K562 (cell line): Measurements from ENCODE around the gene CTPS1. TPM values are rescaled to one million over a fixed set of nuclear protein-coding genes. Genes with fewer than 3 reads are reported as not detected.
A peak's percentile ranks its signal among the peaks of the same experiment; 100 is the strongest.

ENCODE experiments used
- ARID1B ChIP-seq: fragments of 450-650 bp; IDR thresholded peaks from 2 replicates; pipeline ENCODE4 v1.6.1; 2016; ENCODE audit warnings: antibody characterized with exemption, mild to moderate bottlenecking, inconsistent platforms
- CBFB ChIP-seq: sonication (generic); formaldehyde crosslinking; IDR thresholded peaks from 2 replicates; pipeline ENCODE4 v1.4.0; 2020; ENCODE audit warnings: mild to moderate bottlenecking, missing genetic modification reagents
- DEAF1 ChIP-seq: fragments of 450-650 bp; formaldehyde crosslinking; IDR thresholded peaks from 2 replicates; pipeline ENCODE4 v1.4.0; 2020; ENCODE audit warnings: mild to moderate bottlenecking, moderate library complexity
- FOXJ3 ChIP-seq: sonication (generic); formaldehyde crosslinking; IDR thresholded peaks from 2 replicates; pipeline ENCODE4 v1.4.0; 2020; ENCODE audit warnings: mild to moderate bottlenecking, missing genetic modification reagents
- FOXK1 ChIP-seq: sonication (generic); formaldehyde crosslinking; IDR thresholded peaks from 2 replicates; pipeline ENCODE4 v1.8.0; 2022; ENCODE audit warnings: missing genetic modification reagents, mild to moderate bottlenecking, borderline replicate concordance
- GATAD2A ChIP-seq: fragments of 450-650 bp; IDR thresholded peaks from 2 replicates; pipeline ENCODE4 v1.6.1; 2017
- HCFC1 ChIP-seq: IDR thresholded peaks from 2 replicates; pipeline ENCODE4 v1.6.1; 2012; ENCODE audit warnings: low read depth, low read length, improper control_type of control experiment
- MYC ChIP-seq, 2 experiments: fragments of 250-450 bp in 1 of 2; sonication (Bioruptor Pico) in 1 of 2; IDR thresholded peaks; 2 replicates each; pipeline versions ENCODE4 v1.5.1 to v1.6.1; 2012 to 2021; ENCODE audit warnings: low read depth in 2 of 2, borderline replicate concordance in 1 of 2, improper control_type of control experiment in 1 of 2, low read length in 1 of 2, mild to moderate bottlenecking in 1 of 2, moderate library complexity in 1 of 2
- RBM39 ChIP-seq: fragments of 200-400 bp; formaldehyde crosslinking; optimal IDR thresholded peaks from 2 replicates; pipeline ENCODE3; 2018; ENCODE audit warnings: low read depth, low read length
- RCOR1 ChIP-seq, 2 experiments: IDR thresholded peaks; 2 replicates each; pipeline ENCODE4 v1.6.1; 2012; ENCODE audit warnings: low read depth in 2 of 2, low read length in 2 of 2, borderline replicate concordance in 1 of 2, improper control_type of control experiment in 1 of 2
- STAG1 ChIP-seq: sonication (generic); formaldehyde crosslinking; IDR thresholded peaks from 2 replicates; pipeline ENCODE4 v1.5.0; 2020; ENCODE audit warnings: missing genetic modification reagents, borderline replicate concordance
- TBL1XR1 ChIP-seq, 2 experiments: IDR thresholded peaks; 2 replicates each; pipeline ENCODE4 v1.6.1; 2012; ENCODE audit warnings: improper control_type of control experiment in 2 of 2, low read length in 2 of 2, mild to moderate bottlenecking in 1 of 2
- ZEB2 ChIP-seq: fragments of 450-650 bp; IDR thresholded peaks from 2 replicates; pipeline ENCODE4 v1.6.1; 2016
- ZFP36 ChIP-seq: fragments of 150-350 bp; IDR thresholded peaks from 2 replicates; pipeline ENCODE4 v1.6.1; 2018; ENCODE audit warnings: low read length, low read depth; ENCODE audit not compliant: partially characterized antibody
- ZNF184 ChIP-seq: sonication (generic); formaldehyde crosslinking; IDR thresholded peaks from 2 replicates; pipeline ENCODE4 v1.5.0; 2020; ENCODE audit warnings: missing genetic modification reagents
- ZSCAN32 ChIP-seq: fragments of 450-650 bp; formaldehyde crosslinking; IDR thresholded peaks from 2 replicates; pipeline ENCODE4 v1.4.0; 2020; ENCODE audit warnings: mild to moderate bottlenecking, moderate library complexity
- polyA plus RNA-seq, 8 experiments: library from polyadenylated mRNA; depleted of rRNA in 4 of 8; stranded (reverse) in 5 of 8; unstranded in 3 of 8; fragments of >200 nt; fragmentation: Nextera tagmentation in 2 of 8; fragmentation: Illumina TruSeq in 1 of 8; extraction: Ambion mirVana in 2 of 8; extraction: Trizol in 1 of 8; gene quantifications; 2 replicates each; pipeline versions ENCODE4 v1.2.1 to v1.2.3, GENCODE V29; 2011 to 2014; ENCODE audit warnings: inconsistent platforms in 1 of 8, missing spikeins in 1 of 8
- total RNA-seq, 7 experiments: library from RNA; depleted of rRNA in 6 of 7; stranded (reverse); fragments of >200 nt in 6 of 7; fragmentation: Illumina TruSeq in 2 of 7; extraction: Trizol in 2 of 7; gene quantifications; 2 replicates each; pipeline versions ENCODE4 v1.2.1 to v1.2.3, GENCODE V29; 2011 to 2021; ENCODE audit warnings: low replicate concordance in 1 of 7
- TF ChIP-seq, protein P1 (sequence below), 2 experiments: fragments of 450-650 bp in 1 of 2; sonication (generic) in 1 of 2; formaldehyde crosslinking in 1 of 2; IDR thresholded peaks; 2 replicates each; pipeline versions ENCODE4 v1.7.1 to v1.9.0; 2016 to 2022; ENCODE audit warnings: inconsistent platforms in 1 of 2, mild to moderate bottlenecking in 1 of 2, missing genetic modification reagents in 1 of 2

Gene CTPS1
- total and polyA plus RNA-seq, 9 of the 15 experiments (the other 6 are each of a cell fraction or from before 2014, with no cell fraction given), result 44.4 to 164 (median 87.7) TPM

GRCh38 chr1:40951943-40952743, 27.4 kb upstream of the CTPS1 start (continued):
- 0 out of 2 replicates have a peak, but pooled peaks have one; percentile 7 for TF ChIP-seq ARID1B
- 0 out of 2 replicates have a peak, but pooled peaks have one; percentile 61 for TF ChIP-seq ZEB2
- TF ChIP-seq TBL1XR1 (IDR thresholded peaks at IDR 0.05; ENCODE audit: low read length in 2 of 2), result no peak
- TF ChIP-seq, protein P1, sequence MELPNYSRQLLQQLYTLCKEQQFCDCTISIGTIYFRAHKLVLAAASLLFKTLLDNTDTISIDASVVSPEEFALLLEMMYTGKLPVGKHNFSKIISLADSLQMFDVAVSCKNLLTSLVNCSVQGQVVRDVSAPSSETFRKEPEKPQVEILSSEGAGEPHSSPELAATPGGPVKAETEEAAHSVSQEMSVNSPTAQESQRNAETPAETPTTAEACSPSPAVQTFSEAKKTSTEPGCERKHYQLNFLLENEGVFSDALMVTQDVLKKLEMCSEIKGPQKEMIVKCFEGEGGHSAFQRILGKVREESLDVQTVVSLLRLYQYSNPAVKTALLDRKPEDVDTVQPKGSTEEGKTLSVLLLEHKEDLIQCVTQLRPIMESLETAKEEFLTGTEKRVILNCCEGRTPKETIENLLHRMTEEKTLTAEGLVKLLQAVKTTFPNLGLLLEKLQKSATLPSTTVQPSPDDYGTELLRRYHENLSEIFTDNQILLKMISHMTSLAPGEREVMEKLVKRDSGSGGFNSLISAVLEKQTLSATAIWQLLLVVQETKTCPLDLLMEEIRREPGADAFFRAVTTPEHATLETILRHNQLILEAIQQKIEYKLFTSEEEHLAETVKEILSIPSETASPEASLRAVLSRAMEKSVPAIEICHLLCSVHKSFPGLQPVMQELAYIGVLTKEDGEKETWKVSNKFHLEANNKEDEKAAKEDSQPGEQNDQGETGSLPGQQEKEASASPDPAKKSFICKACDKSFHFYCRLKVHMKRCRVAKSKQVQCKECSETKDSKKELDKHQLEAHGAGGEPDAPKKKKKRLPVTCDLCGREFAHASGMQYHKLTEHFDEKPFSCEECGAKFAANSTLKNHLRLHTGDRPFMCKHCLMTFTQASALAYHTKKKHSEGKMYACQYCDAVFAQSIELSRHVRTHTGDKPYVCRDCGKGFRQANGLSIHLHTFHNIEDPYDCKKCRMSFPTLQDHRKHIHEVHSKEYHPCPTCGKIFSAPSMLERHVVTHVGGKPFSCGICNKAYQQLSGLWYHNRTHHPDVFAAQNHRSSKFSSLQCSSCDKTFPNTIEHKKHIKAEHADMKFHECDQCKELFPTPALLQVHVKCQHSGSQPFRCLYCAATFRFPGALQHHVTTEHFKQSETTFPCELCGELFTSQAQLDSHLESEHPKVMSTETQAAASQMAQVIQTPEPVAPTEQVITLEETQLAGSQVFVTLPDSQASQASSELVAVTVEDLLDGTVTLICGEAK (IDR thresholded peaks at IDR 0.05), result no peak
- TF ChIP-seq, protein P1 (CRISPR knock-in tag; IDR thresholded peaks at IDR 0.05), result no peak
- peak; percentile 94 for TF ChIP-seq STAG1 (CRISPR knock-in tag)
- no peak for TF ChIP-seq FOXJ3 (CRISPR knock-in tag)
- no peak for TF ChIP-seq GATAD2A
- no peak for TF ChIP-seq HCFC1
- TF ChIP-seq MYC (IDR thresholded peaks at IDR 0.05; ENCODE audit: low read depth, low read length), result peak; percentile 42; the same call in 1 of the 2 replicates
- no peak for TF ChIP-seq MYC (CRISPR knock-in tag; IDR thresholded peaks at IDR 0.05; ENCODE audit: borderline replicate concordance, low read depth)
- peak; percentile 97 for TF ChIP-seq DEAF1 (CRISPR knock-in tag)
- peak in 1 of 2 experiments; percentile 60; a peak in 1 of 4 replicates for TF ChIP-seq RCOR1 (IDR thresholded peaks at IDR 0.05; ENCODE audit: borderline replicate concordance in 1 of 2, low read depth in 2 of 2, low read length in 2 of 2)
- TF ChIP-seq ZNF184, result no peak
- peak; percentile 97 for TF ChIP-seq ZFP36
- TF ChIP-seq FOXK1, result no peak
- no peak for TF ChIP-seq ZSCAN32 (CRISPR knock-in tag)
- no peak for TF ChIP-seq RBM39
- TF ChIP-seq CBFB (CRISPR knock-in tag), result no peak
